Stimulated activated CD4-positive, alpha-beta T cell treated with anti-CD3 and anti-CD28 coated beads, TNF-alpha, amount 100 ng/mL, for 24 hours (primary cell): ENCODE results near the gene PCDHA5.
"Not testable (repeated sequence)": the region's sequence is repeated elsewhere in the genome, so short reads cannot be mapped to it uniquely, and the experiment has no call there.

Experiments
- DNase-seq, 3 experiments: peaks; one replicate each; pipeline ENCODE4 v3.0.0-alpha.2; 2020; ENCODE audit warnings: low read depth in 3 of 3

PCDHA5 gene

GRCh38 chr5:140821375-140822280, at the start of gene PCDHA5:
PCDHA5 (plus strand) TSS chr5:140821613.
- peak in 1 of 3 experiments; percentile 28 for DNase-seq

- DNase-seq: no peak
These were observed 40.9 kb upstream of the PCDHA5 start for GRCh38 chr5:140780512-140780911.

GRCh38 chr5:140785905-140786686, 35.3 kb upstream of the PCDHA5 start, which contains the start of gene PCDHA1:
PCDHA1 (plus strand) TSS chr5:140786140.
- no peak for DNase-seq

- DNase-seq: not testable (repeated sequence)
These were observed 34.0 kb upstream of the PCDHA5 start for GRCh38 chr5:140787422-140787821.

- DNase-seq: not testable (repeated sequence)
These were observed 33.4 kb upstream of the PCDHA5 start for GRCh38 chr5:140787849-140788504.

GRCh38 chr5:140791089-140791488, 30.3 kb upstream of the PCDHA5 start:
- no peak for DNase-seq

GRCh38 chr5:140794595-140795258, 26.7 kb upstream of the PCDHA5 start, which contains the start of gene PCDHA2:
PCDHA2 (plus strand) TSS chr5:140794852.
- no peak for DNase-seq

GRCh38 chr5:140795259-140795641, 26.2 kb upstream of the PCDHA5 start:
- DNase-seq: no peak

- not testable (repeated sequence) for DNase-seq
These were observed 25.2 kb upstream of the PCDHA5 start for GRCh38 chr5:140796072-140796717.

- no peak for DNase-seq
These were observed 24.7 kb upstream of the PCDHA5 start for GRCh38 chr5:140796718-140797095.

- no peak for DNase-seq
These were observed 20.5 kb upstream of the PCDHA5 start, which contains the start of gene PCDHA3 for GRCh38 chr5:140800816-140801493. PCDHA3 (plus strand) TSS chr5:140801057.

- DNase-seq: no peak
These were observed 19.9 kb upstream of the PCDHA5 start for GRCh38 chr5:140801494-140801841.

- not testable (repeated sequence) for DNase-seq
These were observed 19.0 kb upstream of the PCDHA5 start for GRCh38 chr5:140802381-140802780.

GRCh38 chr5:140802781-140803271, 18.6 kb upstream of the PCDHA5 start:
- DNase-seq: no peak

- DNase-seq: peak in 1 of 3 experiments; percentile 29
These were observed 14.3 kb upstream of the PCDHA5 start, which contains the start of gene PCDHA4 for GRCh38 chr5:140806834-140807775. PCDHA4 (plus strand) TSS chr5:140807068.

- DNase-seq: not testable (repeated sequence)
These were observed 13.0 kb upstream of the PCDHA5 start for GRCh38 chr5:140808241-140808888.

- DNase-seq: no peak
These were observed 12.5 kb upstream of the PCDHA5 start for GRCh38 chr5:140808889-140809291.

GRCh38 chr5:140822281-140822629, 842 bp downstream of the PCDHA5 start:
- no peak for DNase-seq
